NCI-H82 (cell line): ENCODE measurements around the gene IFT25.
"Not testable (repeated sequence)": the region's sequence is repeated elsewhere in the genome, so short reads cannot be mapped to it uniquely, and the experiment has no call there.

ENCODE experiments used
- DNase-seq: peaks from one replicate; lab custom pipeline; 2025; lab: John Stamatoyannopoulos, UW

The IFT25 gene

GRCh38 chr1:53945433-53946251 lies at the start of gene IFT25:
Gene IFT25, minus strand, starts transcription at chr1:53945699. Its CDS starts 5,617 bp downstream, at chr1:53940082.
- peak; percentile 97 for DNase-seq

DNA sequence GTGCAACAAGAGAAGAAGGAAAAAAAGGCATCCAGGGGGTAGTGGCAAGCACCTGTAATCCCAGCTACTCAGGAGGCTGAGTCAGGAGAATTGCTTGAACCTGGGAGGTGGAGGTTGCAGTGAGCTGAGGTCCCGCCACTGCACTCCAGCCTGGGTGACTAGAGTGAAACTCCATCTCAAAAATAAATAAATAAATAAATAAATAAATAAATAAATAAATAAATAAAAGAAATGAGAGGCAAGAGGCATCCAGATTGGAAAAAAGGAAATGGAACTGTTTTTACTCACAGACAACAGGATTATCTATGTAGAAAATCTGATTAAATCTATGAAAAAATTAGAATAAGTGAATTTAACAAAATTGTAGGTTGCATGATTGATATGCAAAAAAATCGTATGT lies 49.0 kb upstream of the IFT25 start:
- DNase-seq = not testable (repeated sequence)

DNA sequence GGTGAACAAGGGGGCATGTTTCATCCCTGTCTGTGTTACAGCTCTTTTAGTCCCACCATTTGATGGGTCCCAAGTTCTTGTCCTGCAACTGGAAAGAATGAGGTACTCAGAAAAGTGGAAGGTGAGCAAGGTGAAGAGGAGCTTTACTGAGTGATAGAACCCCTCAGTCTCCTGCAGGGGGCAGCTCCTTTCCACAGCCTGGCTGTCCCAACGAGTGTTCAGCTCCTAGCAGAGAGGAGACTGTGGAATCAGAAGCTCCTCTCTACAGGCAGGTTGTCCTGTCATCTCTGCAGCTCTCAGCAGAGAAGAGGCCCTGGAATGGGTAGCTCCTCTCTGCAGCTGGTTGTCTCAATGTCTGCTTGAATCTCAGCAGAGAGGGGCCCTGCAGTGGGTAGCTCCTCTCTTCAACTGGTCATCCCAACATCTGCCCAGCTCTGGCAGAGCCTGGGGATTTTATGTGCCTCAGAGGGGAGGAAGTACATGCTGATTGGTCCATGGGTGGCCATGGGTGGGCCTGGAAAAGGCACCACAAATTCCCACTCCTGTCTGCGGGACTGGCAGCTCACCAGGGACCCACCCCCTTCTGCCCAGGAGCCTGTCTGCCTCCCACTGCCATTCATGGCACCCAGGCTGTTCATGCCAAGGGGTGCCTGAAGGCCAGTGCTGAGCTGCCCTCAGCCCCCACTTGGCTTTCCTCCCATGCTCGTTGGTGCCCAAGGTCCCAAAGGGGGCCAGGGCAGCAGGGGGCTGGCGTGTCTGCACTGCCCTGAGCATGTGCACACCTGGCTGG lies 46.8 kb upstream of the IFT25 start:
- peak; percentile 34 for DNase-seq

DNA sequence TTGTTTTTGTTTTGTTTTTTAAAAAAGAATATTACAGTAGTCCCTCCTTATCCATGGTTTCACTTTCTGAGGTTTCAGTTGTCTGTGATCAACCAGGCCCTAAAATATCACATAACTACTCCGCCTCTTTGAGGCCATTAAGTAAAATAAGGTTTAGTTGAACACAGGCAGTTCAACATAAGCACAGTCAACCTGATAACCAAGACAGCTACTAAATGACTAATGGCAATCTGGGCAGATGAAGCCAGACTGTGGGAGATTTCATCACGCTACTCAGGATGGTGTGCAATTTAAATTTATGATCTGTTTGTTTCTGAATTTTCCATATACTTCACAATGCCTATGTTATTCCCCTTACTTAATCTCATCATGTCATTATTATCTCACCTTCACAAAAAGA lies 42.4 kb upstream of the IFT25 start:
- DNase-seq = no peak

DNA sequence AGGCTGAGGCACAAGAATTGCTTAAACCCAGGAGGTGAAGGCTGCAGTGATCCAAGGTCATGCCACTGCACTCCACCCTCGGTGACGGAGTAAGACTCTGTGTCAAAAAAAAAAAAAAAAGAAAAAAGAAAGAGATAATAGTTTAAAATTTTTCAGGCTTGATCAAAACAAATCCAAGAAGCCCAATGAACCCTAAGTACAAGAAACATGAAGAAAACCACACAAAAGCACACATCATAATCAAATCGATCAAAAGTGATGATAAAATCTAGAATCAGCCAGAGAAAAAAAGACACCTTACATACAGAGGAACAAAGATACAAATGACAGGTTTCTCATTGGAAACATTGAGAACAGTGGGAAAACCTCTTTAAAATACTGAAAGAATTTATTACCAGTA lies 41.0 kb upstream of the IFT25 start:
- no peak for DNase-seq

- no peak for DNase-seq
These were observed 39.2 kb upstream of the IFT25 start for GRCh38 chr1:53984726-53985125.

GRCh38 chr1:53982763-53983104 lies 37.2 kb upstream of the IFT25 start:
- no peak for DNase-seq

DNA sequence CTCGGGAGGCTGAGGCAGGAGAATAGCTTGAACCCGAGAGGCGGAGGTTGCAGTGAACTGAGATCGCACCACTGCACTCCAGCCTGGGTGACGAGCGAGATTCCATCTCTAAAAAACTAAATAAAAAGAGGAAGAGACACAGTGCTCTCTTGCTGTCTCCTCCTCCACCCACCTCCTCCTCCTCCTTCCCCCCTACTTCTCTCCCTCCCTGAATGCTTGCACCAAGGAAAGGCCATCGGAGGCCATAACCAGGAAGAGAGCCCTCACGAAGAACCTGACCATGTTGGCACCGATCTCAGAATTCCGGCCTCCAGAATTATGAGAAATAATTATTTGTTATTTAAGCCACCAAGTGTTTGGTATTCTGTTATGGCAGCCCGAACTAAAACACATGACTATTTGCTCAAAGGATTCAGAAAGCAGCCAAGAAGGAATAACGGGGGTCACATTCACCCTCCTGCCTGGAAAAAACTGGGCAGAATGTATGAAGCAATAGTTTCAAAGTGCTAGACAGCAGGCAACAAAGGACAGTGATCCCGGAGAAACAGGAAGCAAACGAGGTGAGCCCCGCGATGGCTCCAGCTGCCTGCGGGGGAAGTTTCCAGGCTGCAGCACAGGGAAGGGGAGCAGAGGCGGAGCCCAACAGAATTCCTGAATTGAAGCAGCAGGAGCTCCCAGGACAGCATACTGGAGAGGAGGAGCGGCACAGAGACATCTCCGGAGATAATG lies 36.7 kb upstream of the IFT25 start:
- DNase-seq = peak; percentile 23

DNA sequence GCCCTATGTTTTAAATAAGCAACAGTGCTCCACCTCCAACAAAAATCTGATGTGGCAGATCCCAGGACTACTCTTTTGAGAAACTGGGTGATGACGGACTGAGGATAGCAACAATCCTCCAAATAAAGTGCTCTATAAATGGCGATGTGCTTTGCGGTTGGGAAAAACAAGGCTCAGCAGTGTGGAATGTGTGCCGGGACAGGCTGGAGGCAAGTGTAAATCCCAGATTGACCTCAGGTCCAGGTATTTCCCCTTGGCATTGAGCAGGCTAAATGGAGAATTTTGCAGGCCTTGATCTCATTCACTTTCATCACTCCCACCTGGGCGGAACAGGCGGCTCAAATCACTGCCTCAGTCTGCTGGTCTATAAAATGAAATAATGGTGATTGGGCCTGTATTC lies 35.7 kb upstream of the IFT25 start:
- no peak for DNase-seq

DNA sequence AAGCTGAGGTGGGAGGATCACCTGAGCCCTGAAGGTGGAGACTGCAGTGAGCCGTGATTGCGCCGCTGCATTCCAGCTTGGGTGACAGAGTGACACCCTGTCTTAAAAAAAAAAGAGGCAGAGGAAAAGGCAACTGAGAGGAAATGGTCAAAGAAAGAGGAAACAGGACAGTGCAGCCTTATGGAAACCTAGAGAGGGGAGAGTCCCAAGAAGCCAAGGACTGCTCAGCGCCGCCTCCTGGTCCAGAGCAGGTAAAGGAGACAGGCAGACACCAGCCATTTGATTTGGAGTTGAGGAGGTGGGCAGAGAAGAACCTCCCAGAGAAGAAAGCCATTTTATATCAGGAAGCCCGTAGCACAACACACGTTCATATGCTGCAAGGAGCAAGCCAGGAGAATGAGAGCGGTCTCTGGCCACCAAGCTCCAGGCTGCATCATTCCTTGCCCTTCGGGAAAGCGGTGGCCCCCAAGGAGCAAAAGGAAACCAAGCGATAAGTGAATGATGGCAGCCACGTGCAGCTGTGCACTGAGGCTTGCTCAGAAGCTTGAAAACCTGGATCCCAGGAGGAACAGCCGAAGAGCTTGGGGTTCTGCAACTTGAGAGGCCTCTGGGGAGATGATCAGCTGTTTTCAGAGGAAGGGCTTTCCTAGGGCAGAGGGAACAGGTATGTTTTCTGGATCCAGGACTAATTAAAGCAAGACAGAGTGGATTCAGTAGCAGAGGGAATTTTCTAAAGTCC lies 34.4 kb upstream of the IFT25 start:
- no peak for DNase-seq

- DNase-seq = no peak
These were observed 30.4 kb upstream of the IFT25 start for GRCh38 chr1:53975861-53976260.

GRCh38 chr1:53971718-53972117 lies 26.2 kb upstream of the IFT25 start:
- DNase-seq = no peak

DNA sequence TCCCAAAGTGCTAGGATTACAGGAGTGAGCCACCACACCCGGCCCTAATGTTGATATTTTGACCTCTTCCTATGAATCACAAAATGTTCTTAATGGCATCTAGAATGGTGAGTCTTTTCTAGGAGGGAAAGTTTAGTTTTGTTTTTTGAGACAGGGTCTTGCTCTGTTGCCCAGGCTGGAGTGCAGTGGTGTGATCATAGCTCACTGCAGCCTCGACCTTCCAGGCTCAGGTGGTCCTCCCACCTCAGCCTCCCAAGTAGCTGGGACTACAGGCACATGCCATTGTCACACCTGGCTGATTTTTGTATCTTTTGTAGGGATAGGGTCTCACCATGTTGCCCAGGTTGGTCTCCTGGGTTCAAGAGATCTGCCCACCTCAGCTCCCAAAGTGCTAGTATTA lies 23.8 kb upstream of the IFT25 start:
- DNase-seq = not testable (repeated sequence)

- no peak for DNase-seq
These were observed 22.6 kb upstream of the IFT25 start for GRCh38 chr1:53968125-53968513.

DNA sequence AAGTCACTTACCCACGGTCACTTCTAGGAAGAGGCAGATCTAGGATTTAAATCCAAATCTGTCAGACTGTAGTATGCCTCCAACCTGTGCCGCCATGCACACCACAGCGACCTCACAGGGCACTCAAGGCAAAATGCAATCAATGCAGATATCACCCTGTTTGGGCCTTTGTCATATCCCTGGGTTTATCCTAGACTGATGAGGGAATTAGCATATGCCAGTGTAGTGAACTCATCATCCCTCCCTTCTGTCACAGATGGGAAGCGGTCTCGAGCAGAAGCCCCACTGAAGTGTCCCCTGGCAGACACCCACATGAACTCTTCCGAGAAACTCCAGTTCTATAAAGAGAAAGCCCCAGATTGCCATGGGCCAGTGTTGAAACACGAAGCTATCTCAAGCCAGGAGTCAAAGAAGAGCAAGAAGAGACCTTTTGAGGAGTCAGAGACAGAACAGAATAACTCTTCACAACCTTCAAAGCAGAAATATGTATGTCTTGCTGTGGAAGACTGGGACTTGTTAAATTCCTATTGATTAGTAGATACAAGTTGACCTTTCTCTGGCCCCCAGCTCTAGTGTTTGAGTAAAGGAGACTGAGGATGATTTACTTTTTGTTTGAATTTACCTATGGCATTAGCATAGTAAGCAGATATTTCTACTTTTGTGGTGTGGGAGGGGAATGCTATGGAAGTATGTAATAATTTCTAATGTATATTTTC lies 22.1 kb upstream of the IFT25 start:
- DNase-seq = peak; percentile 75

DNA sequence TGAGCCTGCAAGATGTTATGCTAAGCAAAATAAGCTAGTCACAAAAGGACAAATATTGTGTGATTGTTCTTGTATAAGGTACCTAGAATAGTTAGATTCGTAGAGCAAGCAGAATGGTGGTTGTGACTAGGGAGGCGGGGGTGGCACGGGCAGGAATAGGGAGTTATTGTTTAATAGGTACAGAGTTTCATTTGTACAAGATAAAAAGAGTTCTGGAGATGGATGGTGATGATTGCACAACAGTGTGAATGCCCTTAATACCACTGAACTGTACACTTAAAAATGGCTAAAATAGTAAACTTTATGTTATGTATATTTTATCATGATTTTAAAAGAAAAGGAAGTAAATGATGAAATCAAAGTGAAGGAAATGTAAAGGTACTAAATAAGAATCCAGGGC lies 21.3 kb upstream of the IFT25 start:
- no peak for DNase-seq

GRCh38 chr1:53964109-53964508 lies 18.6 kb upstream of the IFT25 start:
- no peak for DNase-seq

DNA sequence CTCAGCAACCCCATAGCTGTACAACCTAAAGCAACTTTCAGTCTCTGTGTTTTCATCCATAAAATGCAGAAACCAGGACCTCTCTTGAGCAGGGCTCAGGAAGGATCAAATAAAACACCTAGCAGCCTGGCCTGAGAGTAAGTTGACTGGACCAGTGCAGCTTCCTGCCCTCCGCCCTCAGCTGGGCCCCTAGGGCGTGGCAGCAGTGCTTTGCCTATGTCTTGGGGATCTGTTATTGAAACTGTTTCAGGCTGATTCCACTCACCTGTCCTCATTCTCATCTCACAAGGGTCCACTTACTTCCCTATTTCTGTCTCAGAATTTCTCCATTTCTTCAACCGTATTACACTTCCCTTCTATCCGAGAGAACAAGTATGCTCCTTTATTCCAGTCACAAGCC lies 18.0 kb upstream of the IFT25 start:
- no peak for DNase-seq

DNA sequence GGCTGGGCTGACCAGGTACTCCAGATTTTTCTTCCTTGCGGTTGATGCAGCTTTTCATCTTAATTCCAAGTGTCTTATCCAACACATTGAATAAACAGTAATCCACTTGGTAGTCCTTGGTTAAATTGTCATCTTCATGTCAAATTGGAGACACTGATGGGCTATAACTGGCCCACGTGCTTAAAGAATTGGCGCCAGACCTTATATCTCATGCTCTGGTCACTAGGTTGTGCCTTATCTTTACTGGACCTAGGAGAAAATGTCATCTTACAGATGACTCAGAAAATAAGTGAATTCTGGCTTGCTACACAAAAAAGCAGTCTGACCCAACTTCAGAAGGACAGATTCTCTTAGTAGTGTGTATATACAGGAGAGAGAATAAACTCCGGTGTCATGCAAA lies 16.9 kb upstream of the IFT25 start:
- DNase-seq = no peak

- DNase-seq = peak; percentile 46
These were observed 14.3 kb upstream of the IFT25 start for GRCh38 chr1:53959664-53960250.

- peak; percentile 89 for DNase-seq
These were observed 11.8 kb upstream of the IFT25 start for GRCh38 chr1:53957194-53957818.
